SU-DHL-6 (cell line): ENCODE measurements around the gene PASK.

Source experiments
- H2AFZ ChIP-seq: fragments of 200-600 bp; sonication (generic); 2 replicates; pipeline ENCODE4 v1.6.1; 2014; ENCODE audit warnings: low read depth, mild to moderate bottlenecking, moderate library complexity, mixed read lengths, antibody characterized with exemption, low read length; ENCODE audit not compliant: severe bottlenecking
- H3F3A ChIP-seq: fragments of 200-600 bp; shearing (Covaris generic); 2 replicates; pipeline ENCODE4 v1.6.0; 2016; ENCODE audit warnings: antibody characterized with exemption, mild to moderate bottlenecking; ENCODE audit not compliant: insufficient read depth
- H3K27ac ChIP-seq: fragments of 200-600 bp; sonication (generic); 2 replicates; pipeline ENCODE4 v1.5.1; 2016; ENCODE audit warnings: low read depth, mild to moderate bottlenecking, low read length, moderate library complexity, mixed read lengths
- H3K27me3 ChIP-seq: fragments of 200-600 bp; sonication (generic), shearing (Covaris generic); 2 replicates; pipeline ENCODE4 v1.6.0; 2014; ENCODE audit warnings: mild to moderate bottlenecking, low read length
- H3K36me3 ChIP-seq: fragments of 200-600 bp; sonication (generic); 2 replicates; pipeline ENCODE4 v1.6.1; 2014; ENCODE audit warnings: mild to moderate bottlenecking, low read length, mixed read lengths
- H3K4me2 ChIP-seq: fragments of 300-600, 200-600 bp; shearing (Covaris generic), sonication (generic); 2 replicates; pipeline ENCODE4 v1.6.0; 2014; ENCODE audit warnings: low read length, low read depth, mild to moderate bottlenecking; ENCODE audit not compliant: poor library complexity, severe bottlenecking
- H3K4me3 ChIP-seq: fragments of 200-600 bp; sonication (generic); 2 replicates; pipeline ENCODE4 v1.5.1; 2014; ENCODE audit warnings: antibody characterized with exemption, low read length, mild to moderate bottlenecking, mixed read lengths; ENCODE audit not compliant: insufficient read depth, poor library complexity, severe bottlenecking
- H3K79me2 ChIP-seq: fragments of 200-600 bp; sonication (generic); 2 replicates; pipeline ENCODE4 v1.6.1; 2014; ENCODE audit warnings: mild to moderate bottlenecking, low read length, moderate library complexity; ENCODE audit not compliant: insufficient read depth
- H3K9ac ChIP-seq: fragments of 200-600 bp; sonication (generic); 2 replicates; pipeline ENCODE4 v1.7.0; 2014; ENCODE audit warnings: mild to moderate bottlenecking, low read length
- H3K9me2 ChIP-seq: fragments of 200-600 bp; sonication (generic); replicated peaks from 2 replicates; pipeline ENCODE4 v1.6.1; 2014; ENCODE audit warnings: low read length; ENCODE audit not compliant: insufficient read depth
- H3K9me3 ChIP-seq: fragments of 200-600 bp; sonication (generic); 2 replicates; pipeline ENCODE4 v1.6.1; 2014; ENCODE audit warnings: low read length, mixed read lengths; ENCODE audit not compliant: insufficient read depth
- H4K20me1 ChIP-seq: fragments of 200-600 bp; sonication (generic); 2 replicates; pipeline ENCODE4 v1.6.1; 2014; ENCODE audit warnings: low read depth, mild to moderate bottlenecking, antibody characterized with exemption, low read length, moderate library complexity, mixed read lengths
- CTCF ChIP-seq: fragments of 200-600 bp; sonication (generic); IDR thresholded peaks from one replicate; pipeline ENCODE4 v1.5.1; 2017; ENCODE audit warnings: antibody characterized with exemption, mild to moderate bottlenecking, low read length, moderate library complexity; ENCODE audit not compliant: insufficient read depth, poor library complexity, severe bottlenecking
- EZH2phosphoT487 ChIP-seq: fragments of 200-600 bp; sonication (generic), shearing (Covaris generic); conservative IDR thresholded peaks from 2 replicates; pipeline ENCODE4 v1.6.1; 2018; ENCODE audit warnings: mild to moderate bottlenecking, antibody characterized with exemption, low read length, moderate library complexity, mixed read lengths

Gene PASK

GRCh38 chr2:241083091-241083415, 66.2 kb downstream of the PASK start:
- no peak overlapping the region for H3K4me3 ChIP-seq
- no peaks in the 10 kb centered on the region for H4K20me1 ChIP-seq
- no peaks in the 10 kb centered on the region for H3K27me3 ChIP-seq
- no peak overlapping the region for H3K4me2 ChIP-seq
- TF ChIP-seq EZH2phosphoT487 = no peak
- 0 out of 2 replicates have a peak, but pooled peaks cover 2% of the 10 kb centered on the region for H3K36me3 ChIP-seq
- no peak overlapping the region for H2AFZ ChIP-seq
- no peak overlapping the region for H3K27ac ChIP-seq
- no peaks in the 10 kb centered on the region for H3K9me2 ChIP-seq
- no peaks in the 10 kb centered on the region for H3K79me2 ChIP-seq
- no peak overlapping the region for H3K9ac ChIP-seq
- H3K9me3 ChIP-seq = no peaks in the 10 kb centered on the region
- H3F3A ChIP-seq = no peaks in the 10 kb centered on the region

GRCh38 chr2:241082341-241083090, 66.8 kb downstream of the PASK start:
- H3K36me3 ChIP-seq = no peaks in the 10 kb centered on the region
- no peak overlapping the region for H3K9ac ChIP-seq
- no peak overlapping the region for H2AFZ ChIP-seq
- H3K27ac ChIP-seq = no peak overlapping the region
- no peaks in the 10 kb centered on the region for H3K9me2 ChIP-seq
- H3K79me2 ChIP-seq = no peaks in the 10 kb centered on the region
- no peak overlapping the region for H3K4me2 ChIP-seq
- H3F3A ChIP-seq = no peaks in the 10 kb centered on the region
- no peaks in the 10 kb centered on the region for H4K20me1 ChIP-seq
- no peaks in the 10 kb centered on the region for H3K27me3 ChIP-seq
- H3K9me3 ChIP-seq = no peaks in the 10 kb centered on the region
- no peak for TF ChIP-seq CTCF
- TF ChIP-seq EZH2phosphoT487 = no peak
- H3K4me3 ChIP-seq = no peak overlapping the region

- H3K36me3 ChIP-seq = no peaks in the 10 kb centered on the region
- no peak overlapping the region for H3K4me2 ChIP-seq
- H3K27ac ChIP-seq = no peak overlapping the region
- TF ChIP-seq CTCF = no peak
- no peak for TF ChIP-seq EZH2phosphoT487
- no peak overlapping the region for H3K9ac ChIP-seq
- no peaks in the 10 kb centered on the region for H4K20me1 ChIP-seq
- no peaks in the 10 kb centered on the region for H3K79me2 ChIP-seq
- H3K9me3 ChIP-seq = no peaks in the 10 kb centered on the region
- no peaks in the 10 kb centered on the region for H3K27me3 ChIP-seq
- no peak overlapping the region for H2AFZ ChIP-seq
- H3F3A ChIP-seq = no peaks in the 10 kb centered on the region
- H3K4me3 ChIP-seq = no peak overlapping the region
- no peaks in the 10 kb centered on the region for H3K9me2 ChIP-seq
Measured at GRCh38 chr2:241081643-241082340, 67.5 kb downstream of the PASK start.

GRCh38 chr2:241081190-241081642, 68.1 kb downstream of the PASK start:
- H3K27me3 ChIP-seq = no peaks in the 10 kb centered on the region
- no peak for TF ChIP-seq EZH2phosphoT487
- no peak for TF ChIP-seq CTCF
- no peak overlapping the region for H3K27ac ChIP-seq
- H3K9me2 ChIP-seq = no peaks in the 10 kb centered on the region
- H3K36me3 ChIP-seq = no peaks in the 10 kb centered on the region
- H3K79me2 ChIP-seq = no peaks in the 10 kb centered on the region
- H3K4me2 ChIP-seq = no peak overlapping the region
- H3K9ac ChIP-seq = no peak overlapping the region
- H2AFZ ChIP-seq = no peak overlapping the region
- H3K9me3 ChIP-seq = no peaks in the 10 kb centered on the region
- no peaks in the 10 kb centered on the region for H4K20me1 ChIP-seq
- no peak overlapping the region for H3K4me3 ChIP-seq
- no peaks in the 10 kb centered on the region for H3F3A ChIP-seq
